GM11168 (cell line): Measurements from ENCODE around the gene ZNF775.

Source experiments
- in situ Hi-C: fragments of 300-500 bp; cut with MboI; formaldehyde crosslinking; loops from one replicate; pipeline ENCODE4 v1.12.0; 2022; ENCODE audit warnings: low sequenced_read_pairs; ENCODE audit not compliant: unreplicated experiment

ZNF775 gene

DNA sequence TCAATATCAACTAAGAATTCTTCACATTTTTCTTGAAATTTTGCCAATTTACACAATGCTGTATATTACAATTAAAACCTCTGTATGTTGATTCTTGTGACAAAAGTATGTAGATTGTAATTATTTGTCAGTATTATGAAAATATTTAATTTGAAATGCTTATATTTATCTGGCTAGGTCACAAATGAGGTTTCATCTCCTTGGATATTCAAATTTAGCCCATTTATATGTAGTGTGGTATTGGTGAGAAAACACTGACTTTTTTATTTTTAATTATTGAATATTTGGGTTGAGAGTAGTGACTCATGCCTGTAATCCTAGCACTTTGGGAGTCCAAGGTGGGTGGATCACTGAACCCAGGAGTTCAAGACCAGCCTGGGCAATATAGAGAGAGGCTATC lies 34.8 kb upstream of the ZNF775 start:
- in situ Hi-C loops = no loop called here

DNA sequence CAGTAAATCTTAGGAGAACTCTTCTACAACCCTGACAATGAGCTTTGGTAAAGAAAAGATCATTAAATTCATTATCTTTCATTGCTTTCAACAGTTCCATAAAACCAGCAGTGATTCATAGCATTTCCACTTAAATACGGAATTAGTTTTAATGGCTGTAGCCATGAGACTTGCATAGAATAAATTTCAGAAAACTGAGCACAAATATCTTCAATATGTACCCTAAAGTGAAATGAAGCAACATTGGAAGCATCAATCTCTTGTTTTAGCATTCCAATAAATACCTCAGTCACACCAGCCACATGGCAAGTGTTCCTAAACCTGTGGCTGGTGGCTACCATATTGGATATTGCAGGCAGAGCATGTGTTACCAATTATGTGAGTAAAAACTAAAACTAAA lies 34.1 kb upstream of the ZNF775 start:
- in situ Hi-C loops = no loop called here

DNA sequence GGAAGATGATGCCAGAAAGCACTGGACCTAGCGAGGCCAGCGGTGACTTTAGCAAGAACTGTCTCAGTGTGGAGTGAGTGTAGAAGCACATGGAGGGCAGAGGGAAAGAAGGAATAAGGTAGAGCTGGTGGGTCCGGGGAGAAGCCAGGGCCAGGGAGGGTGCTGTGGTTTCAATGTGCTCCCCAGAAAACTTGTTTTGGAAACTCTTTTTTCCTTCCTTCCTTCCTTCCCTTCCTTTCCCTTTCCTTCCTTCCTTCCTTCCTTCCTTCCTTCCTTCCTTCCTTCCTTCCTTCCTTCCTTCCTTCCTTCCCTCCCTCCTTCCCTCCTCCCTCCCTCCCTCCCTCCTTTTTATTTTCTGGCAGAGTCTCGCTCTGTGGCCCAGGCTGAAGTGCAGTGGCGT lies 32.2 kb upstream of the ZNF775 start:
- in situ Hi-C loops = no loop called here

DNA sequence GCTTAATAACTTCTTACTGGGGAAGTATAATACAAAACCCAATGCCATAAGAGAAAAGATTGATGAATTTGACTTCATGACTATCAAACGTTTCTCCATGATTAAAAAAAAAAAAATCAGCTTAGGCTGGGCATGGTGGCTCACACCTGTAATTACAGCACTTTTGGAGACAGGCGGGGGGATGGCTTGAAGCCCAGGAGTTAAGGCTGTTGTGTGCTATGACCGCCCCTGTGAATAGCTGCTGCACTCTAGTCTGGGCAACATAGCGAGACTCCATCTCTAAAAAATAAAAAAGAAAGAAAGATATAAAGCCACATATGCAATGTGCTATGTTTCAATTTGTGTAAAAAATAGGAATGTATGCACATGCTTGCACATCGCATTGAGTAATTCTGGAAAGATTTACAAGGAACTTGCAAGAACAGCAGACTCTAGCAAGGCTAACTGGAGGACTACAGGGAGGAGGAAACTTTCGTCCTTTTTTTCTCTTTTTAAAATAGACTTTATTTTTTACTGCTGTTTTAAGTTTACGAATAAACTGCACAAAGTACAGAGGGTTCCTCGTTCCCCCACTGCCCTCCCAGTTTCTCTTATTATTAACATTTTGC lies 27.4 kb upstream of the ZNF775 start:
- in situ Hi-C loops = no loop called here

DNA sequence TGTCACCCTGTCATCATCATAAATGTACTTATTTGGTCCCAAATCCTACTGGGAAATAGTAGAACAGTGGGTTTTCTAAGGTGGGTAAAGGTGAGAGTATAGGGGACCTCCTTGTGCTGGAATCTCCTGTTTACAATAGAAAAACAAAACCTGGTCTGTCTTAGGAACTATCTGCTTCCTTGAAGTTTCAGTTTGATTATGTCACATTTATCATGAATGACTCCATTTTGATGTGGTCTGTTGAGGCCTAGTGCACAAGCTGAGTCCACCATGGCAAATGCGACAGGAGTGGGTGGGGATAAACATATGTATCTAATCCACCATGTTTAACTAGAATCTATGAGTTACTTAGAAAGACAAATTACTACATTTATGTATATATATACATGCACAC lies 23.5 kb upstream of the ZNF775 start:
- in situ Hi-C loops = no loop called here

DNA sequence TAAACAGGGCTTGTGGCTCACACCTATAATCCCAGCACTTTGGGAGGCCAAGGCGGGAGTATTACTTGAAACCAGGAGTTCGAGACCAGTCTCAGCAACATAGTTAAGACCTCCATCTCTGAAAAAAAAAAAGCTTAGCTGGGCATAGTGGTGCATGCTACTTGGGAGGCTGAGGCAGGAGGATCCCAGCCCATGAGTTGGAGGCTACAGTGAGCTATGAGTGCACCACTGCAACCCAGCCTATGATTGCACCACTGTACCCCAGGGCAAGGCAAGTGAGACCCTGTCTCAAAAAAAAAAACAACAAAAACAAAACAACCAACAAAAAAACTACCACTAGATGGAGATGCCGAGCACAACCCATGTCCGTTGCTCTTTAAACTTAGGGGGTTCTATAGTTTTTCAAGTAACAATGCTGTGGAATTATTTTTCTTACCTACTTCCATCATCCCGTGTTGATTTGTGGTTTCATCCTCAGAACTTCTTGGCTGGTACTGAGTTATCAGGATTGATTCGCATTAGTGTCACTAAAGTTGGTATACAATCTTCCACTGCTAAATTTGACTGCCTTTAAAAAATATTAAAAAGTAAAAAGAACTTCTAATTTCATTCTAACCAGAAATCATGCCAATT lies 22.7 kb upstream of the ZNF775 start:
- in situ Hi-C loops = no loop called here

DNA sequence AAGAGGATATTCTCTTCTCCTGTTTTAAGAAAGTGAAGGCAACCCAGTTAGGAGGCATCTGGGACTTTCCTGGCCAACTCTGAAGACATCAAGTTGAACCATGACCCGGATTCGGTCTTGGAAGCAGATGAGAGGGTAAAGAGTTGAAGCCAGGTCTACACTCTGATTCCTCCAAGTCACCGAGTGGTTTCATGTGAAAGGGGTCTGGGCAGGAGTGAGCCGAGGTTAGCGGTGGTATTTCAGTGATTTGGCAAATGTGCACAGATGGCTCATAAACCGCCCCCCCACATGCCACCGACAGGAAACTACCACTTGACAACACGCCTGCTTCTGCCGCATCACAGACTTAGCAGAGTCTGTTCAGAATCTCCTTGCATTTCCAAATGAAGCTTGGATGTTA lies 21.9 kb upstream of the ZNF775 start:
- in situ Hi-C loops = no loop called here

DNA sequence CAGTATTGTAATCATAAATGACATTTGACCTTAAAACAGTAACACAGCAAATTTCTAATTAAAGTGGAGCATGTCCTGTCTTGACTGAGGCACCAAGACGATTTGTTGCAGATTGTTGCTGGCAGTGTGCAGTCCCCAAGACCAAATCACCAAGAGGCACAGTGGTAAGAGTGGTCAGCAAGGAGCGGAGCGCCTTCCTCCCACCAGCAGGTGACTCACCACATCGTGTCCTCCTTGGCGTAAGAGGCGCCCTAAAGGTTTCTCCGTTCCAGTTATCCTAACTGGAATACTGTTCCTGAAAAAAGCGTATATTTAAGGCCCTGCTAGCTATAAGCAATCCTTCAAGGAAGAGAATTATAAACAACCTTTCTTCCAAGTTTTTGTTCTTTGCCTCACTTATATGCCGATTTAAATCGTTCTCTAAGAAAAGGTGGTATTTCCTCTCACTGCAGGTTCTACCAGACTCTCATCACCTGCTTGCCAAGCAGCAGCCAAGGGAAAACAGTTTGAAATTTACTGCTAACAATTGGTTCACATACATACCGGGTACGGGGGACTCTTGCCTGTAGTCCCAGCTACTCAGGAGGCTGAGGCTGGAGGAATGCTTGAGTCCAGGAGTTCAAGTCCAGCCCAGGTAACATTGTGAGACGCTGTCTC lies 21.2 kb upstream of the ZNF775 start:
- in situ Hi-C loops = no loop called here

DNA sequence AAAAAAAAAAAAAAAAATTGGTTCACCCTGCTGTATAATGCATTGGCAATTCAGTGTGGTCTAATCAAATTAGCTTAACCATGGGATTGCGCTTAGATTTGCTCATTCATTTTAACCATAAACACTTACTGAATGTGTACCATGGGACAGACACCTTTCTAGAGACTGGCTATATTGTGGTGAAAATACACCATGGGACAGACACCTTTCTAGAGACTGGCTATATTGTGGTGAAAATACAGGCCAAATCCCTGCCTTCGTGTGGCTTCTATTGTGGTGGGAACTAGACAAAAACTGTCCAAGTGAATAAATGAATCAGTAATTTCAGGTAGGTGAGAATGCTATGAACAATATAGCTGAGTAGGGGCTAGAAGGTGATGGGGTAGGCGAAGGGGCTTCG lies 20.7 kb upstream of the ZNF775 start:
- in situ Hi-C loops = no loop called here

DNA sequence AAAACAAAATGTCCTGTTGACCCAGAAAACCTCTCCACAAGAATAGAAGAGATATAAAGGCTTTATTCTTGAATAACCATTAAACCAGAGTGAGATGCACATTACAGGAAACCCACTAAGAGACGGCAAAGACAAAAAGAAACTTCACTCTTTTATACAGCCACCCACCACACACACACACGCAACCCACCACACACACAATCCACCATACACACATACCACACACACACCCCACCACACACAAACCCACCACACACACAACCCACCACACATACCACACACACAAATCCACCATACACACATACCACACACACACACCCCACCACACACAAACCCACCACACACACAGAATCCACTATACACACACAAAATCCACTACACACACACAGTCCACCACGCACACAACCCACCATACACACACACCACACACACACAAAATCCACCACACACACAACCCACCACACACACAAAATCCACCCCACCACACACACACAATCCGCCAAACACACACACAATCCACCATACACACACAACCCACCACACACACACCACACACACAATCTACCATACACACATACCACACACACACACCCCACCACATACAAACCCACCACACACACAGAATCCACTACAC lies 20.0 kb upstream of the ZNF775 start:
- in situ Hi-C loops = no loop called here

DNA sequence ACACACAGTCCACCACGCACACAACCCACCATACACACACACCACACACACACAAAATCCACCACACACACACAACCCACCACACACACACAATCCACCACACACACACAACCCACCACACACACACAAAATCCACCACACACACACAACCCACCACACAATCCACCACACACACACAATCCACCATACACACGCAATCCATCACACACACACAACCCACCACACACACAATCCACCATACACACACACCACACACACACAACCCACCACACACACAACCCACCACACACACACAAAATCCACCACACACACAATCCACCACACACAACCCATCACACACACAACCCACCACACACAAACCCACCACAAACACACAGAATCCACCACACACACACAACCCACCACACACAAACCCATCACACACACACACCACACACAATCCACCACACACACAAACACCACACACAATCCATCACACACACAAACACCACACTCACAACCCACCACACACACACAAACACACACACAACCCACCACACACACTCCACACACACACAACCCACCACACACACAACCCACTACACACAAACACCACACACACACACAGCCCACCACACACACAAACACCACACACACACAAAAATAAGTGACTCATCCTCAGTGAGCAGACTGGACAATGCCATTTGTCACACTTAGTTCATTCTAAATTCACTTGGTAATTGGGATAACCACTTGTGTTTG lies 19.3 kb upstream of the ZNF775 start:
- in situ Hi-C loops = loop anchor here (10.0 kb wide), 1 partner anchor 65 kb away; no protein-coding TSS in a partner anchor

DNA sequence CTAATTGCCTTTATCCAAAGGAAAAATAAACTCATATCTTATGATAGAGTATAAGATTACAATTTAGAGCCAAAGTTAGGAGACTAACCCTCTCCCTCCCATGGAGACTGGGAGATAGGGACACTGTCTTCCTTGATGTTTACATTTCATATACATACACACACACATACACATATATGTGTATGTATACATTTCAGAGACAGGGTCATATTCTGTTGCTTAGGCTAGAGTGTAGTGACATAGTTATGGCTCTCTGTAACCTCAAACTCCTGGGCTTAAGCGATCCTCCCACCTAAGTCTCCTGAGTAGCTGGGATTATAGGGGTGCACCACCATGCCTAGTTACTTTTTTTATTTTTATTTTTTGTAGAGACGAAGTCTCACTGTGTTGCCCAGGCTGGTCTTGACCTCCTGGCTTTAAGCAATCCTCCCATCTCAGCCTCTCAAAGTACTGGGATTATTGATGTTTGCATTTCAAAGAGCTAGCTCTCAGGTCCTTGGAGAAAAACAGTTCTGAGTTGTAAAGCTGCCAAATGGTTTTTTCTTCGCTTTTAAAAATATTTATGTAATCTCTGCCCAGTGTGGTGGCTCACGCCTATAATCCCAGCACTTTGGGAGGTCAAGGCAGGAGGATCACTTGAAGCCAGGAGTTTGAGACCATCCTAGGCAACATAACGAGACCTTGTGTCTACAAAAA lies 18.6 kb upstream of the ZNF775 start:
- in situ Hi-C loops = loop anchor here (10.0 kb wide), 1 partner anchor 64 kb away; no protein-coding TSS in a partner anchor

DNA sequence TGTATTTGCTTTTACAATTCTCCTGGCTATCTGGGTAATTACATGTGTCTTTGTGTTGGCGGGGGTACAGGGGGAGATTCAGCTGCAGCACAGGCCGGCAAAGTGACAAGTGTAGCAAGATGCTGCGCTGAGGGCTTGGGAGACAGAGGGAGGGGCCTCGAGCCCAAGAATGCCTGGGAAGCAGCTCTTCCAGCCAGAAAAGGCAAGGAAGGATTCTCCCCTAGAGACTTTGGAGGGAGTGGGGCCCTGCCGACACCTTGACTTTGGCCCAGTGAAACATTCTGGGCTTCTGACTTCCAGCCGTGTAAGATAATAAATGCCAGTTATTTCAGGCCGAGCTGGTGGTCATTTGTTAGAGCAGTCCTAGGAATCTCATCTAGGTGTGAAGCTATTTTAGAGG lies 17.7 kb upstream of the ZNF775 start:
- in situ Hi-C loops = loop anchor here (10.0 kb wide), 1 partner anchor 63 kb away; no protein-coding TSS in a partner anchor

DNA sequence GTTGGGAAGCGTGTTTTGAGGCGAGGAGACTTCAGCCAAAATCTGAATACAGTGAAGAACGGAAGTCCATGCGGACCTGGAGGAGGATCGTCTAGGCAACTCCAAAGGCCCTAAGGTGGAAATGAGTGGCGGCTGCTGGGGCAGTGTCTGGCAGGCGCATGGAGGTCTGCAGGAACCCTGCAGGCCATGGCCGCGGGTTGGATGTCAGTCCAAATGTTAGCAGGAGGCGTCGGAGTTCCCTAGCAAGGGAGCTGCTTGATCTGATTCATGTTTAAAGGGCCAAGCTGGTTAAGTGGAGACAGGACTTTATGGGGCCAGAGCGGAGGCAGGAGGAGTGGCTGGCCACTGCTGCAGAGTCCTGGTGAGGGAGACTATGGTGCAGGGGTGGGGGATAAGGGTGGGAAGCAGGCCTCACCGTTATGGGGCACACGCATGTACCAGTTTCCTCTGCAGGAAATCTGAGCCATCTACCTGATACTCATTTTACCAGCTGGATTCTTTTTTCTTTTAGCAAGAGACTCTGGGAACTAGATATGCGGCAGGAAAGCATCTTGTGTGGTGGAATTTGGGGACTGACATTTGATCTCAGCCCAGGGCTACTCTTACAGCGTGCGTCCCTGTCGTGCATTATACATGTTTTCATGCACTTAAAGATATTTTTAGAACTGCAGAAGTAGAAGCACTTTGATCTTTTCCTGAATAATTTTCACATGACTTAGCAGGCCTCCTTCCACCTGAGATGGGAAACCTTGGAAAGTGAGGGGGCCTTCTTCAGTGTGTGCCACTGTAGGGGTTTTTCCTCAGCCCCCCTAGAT lies 17.1 kb upstream of the ZNF775 start:
- in situ Hi-C loops = loop anchor here (10.0 kb wide), 1 partner anchor 63 kb away; no protein-coding TSS in a partner anchor

DNA sequence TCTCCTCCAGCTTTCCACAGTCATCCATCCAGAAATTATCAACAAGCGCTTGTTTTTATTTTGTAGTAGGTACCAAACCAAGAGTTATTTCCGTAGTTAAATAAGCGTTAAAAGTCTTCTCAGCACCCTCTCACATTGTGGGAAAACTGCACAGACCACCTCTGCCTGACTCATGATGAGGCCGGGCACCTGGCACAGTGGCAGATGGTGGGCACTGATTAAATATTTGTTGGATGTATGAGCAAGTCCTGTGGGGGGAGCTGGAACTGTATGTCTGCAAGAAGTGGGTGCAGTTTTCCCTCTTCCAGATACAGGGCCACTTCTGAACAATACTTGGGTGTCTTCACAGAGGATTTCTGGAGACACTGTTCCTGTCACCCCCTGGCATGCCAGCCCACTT lies 15.8 kb upstream of the ZNF775 start:
- in situ Hi-C loops = loop anchor here (10.0 kb wide), 1 partner anchor 61 kb away; no protein-coding TSS in a partner anchor

DNA sequence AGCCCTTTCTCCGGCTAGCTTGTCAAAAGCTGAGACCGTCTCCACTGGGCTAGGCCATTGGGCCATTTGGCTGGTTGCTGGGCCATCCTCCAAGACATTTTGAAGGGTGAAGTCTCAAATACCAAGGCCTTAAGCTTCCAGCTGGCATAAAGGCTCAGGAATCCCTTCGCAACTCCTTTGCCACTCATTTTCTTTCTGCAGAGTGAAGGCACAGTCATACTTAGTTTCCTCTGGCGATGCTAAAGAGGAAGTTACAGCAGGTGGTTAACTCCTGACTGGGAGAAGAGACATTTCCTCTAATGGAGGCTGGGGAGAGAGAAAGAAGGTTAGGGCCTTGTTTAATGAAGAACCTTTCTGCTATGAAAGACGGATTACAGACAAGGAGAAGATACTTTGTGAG lies 15.3 kb upstream of the ZNF775 start:
- in situ Hi-C loops = loop anchor here (10.0 kb wide), 1 partner anchor 61 kb away; no protein-coding TSS in a partner anchor

DNA sequence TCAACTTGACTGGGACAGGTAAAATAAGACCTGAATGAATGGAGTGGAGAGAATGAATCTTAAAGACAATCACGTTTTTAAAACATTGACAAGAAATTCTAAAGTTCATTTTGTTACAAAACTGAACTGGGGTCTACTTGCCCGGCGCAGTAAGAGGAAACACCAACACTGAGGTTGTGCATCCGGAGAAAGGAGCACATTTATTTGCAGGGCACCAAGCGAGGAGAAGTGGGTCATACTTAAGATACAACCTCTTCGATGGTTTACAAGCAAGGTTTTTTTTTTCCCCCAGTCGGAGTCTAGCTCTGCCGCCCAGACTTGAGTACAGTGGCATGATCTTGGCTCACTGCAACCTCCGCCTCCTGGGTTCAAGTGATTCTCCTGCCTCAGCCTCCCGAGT lies 13.9 kb upstream of the ZNF775 start:
- in situ Hi-C loops = loop anchor here (10.0 kb wide), 1 partner anchor 60 kb away; no protein-coding TSS in a partner anchor

DNA sequence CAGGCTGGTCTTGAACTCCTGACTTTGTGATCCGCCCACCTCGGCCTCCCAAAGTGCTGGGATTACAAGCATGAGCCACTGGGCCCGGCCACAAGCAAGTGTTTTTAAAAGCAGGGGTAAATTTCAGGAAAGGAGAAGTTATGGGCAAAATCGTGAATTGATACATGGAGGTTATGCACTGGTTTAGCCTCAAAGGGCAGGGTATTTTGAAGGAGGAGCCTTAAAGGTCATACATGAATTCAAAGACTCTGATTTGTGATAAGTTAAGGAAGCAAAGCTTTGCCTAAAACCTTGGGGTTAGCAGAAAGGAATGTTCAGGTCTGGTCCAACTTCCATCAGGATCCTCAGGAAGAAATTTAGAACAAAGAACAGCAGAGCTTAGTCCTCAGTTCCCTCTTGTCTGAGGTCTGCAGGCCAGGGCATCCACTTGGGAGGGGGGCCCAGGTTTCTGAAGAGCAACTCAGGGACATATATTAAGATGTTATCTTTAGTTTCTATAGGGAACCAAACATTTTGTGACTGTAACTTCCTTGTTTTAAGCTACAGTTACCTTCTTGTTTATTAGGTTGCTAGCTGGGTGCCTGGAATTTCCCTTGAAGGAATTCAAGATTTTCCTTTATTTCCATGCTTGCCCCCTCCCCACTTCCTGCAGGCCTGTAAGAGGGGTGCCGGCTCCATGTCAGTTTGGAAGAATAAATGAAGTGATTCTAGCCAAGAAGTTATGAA lies 13.3 kb upstream of the ZNF775 start:
- in situ Hi-C loops = loop anchor here (10.0 kb wide), 1 partner anchor 59 kb away; no protein-coding TSS in a partner anchor
